Measurements from ENCODE around the gene EEF2K. TPM values are rescaled to one million over a fixed set of nuclear protein-coding genes. Genes with fewer than 3 reads are reported as not detected.
A peak's percentile ranks its signal among the peaks of the same experiment; 100 is the strongest.

EEF2K gene
- total RNA-seq, 1 experiment from 2014 or later = 15.9 TPM

DNA sequence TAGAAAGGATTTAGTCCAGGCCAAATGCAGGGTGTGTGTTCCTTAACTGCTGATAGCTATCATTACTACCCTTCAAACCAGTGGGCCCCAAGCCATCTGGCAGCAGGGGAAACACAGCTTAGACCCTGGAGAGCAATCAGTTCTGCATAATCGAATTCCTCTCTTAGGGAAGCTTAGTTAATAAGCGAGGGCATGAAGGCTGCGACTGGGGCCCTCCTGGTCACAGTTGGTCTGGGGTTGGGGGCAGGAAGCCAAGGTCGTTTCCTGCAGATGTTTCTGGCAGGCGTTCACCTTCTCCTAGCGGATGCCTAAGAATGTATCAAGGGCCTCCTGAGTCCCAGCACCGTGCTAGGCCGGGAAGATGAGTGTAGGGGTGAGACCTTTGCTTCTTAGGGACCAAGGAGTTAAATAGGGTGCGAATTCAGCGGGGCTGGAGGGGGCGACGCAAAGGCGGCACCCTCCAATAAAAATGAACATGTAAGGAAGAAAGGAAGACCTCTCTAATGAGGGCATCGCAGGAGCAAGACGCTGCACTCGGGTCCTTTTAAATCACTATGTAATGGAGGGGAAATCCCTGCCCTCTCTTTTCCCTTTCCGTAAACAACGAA lies 16.5 kb upstream of the EEF2K start:
- DNase-seq (ENCODE audit: unreplicated experiment) = peak; percentile 35
- H3K36me3 Mint-ChIP-seq (ENCODE audit: insufficient read depth, unreplicated experiment) = peaks cover 6% of the 10 kb centered on the region
- H3K4me1 Mint-ChIP-seq (ENCODE audit: insufficient read depth, unreplicated experiment) = peaks cover 31% of the 10 kb centered on the region
- peak overlapping the region; percentile 78 for H3K4me3 Mint-ChIP-seq (ENCODE audit: unreplicated experiment)
- intact Hi-C loops (cut with micrococcal nuclease) = loop anchor here (2.0 kb wide), 1 partner anchor 113 kb away; no protein-coding TSS in a partner anchor
- ChIA-PET POLR2A (interaction anchor here (0.6 to 5.7 kb wide), 17 partner anchors 11 to 239 kb away, joined by 3 to 82 read pairs (median 5); partner anchors contain the start of genes EEF2K, MOSMO, POLR3E and UQCRC2), CTCF (interaction anchor here (0.6 to 8.7 kb wide), 34 partner anchors 10 to 492 kb away, joined by 3 to 64 read pairs (median 7); partner anchors contain the start of genes MOSMO, PDZD9, POLR3E and UQCRC2)
- BruUV-seq (replicated peaks) = no TSS peak
- TF ChIP-seq CTCF (IDR thresholded peaks at IDR 0.05; ENCODE audit: unreplicated experiment) = no peak
- H3K9me3 Mint-ChIP-seq (ENCODE audit: unreplicated experiment) = no peaks in the 10 kb centered on the region
- peak overlapping the region; percentile 95 for H3K27ac Mint-ChIP-seq (ENCODE audit: low read depth, unreplicated experiment)
- no peaks in the 10 kb centered on the region for H3K27me3 Mint-ChIP-seq (ENCODE audit: insufficient read depth, unreplicated experiment)

DNA sequence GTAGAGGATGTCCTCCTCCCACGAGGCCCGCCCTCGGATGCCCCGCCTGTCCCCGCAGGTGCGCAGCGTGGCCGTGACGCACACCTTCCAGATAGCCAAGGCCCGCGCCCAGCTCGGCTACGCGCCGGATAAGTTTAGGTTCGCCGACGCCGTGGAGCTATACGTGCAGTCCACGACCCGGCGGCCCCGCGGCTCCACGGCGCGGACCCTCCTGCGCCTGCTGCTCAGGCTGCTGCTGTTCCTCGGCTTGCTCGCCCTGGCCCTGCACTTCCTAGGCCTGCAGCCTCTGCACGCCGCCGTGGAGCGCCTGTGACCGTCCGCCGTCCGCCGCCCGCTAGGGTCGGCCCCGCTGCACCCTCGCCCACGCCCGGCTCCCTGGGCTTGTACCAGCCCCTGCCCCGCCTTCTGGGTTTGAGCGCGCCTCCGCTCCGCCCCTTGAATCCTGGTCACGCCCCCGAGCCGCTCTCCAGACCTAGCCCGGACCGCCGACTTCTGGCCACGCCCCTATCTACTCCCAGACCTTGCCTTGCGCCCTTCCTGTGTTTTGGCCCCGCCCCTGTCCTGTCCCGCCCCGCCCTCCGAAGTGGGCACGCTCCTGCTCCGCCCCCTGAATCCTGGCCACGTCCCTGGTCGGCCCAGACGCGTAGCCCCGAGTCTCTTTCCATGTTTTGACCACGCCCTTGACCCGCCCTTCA lies 15.8 kb upstream of the EEF2K start:
- intact Hi-C loops (cut with micrococcal nuclease) = no loop called here
- H3K4me3 Mint-ChIP-seq (ENCODE audit: unreplicated experiment) = peak overlapping the region; percentile 78
- no TSS peak for BruUV-seq (replicated peaks)
- H3K27ac Mint-ChIP-seq (ENCODE audit: low read depth, unreplicated experiment) = peak overlapping the region; percentile 95
- ChIA-PET POLR2A (interaction anchor here (0.6 to 5.7 kb wide), 15 partner anchors 10 to 239 kb away, joined by 3 to 82 read pairs (median 9); partner anchors contain the start of genes EEF2K, MOSMO, POLR3E and UQCRC2), CTCF (interaction anchor here (1.1 to 8.7 kb wide), 10 partner anchors 13 to 190 kb away, joined by 3 to 64 read pairs (median 12); partner anchors contain the start of genes MOSMO, PDZD9 and POLR3E)
- H3K9me3 Mint-ChIP-seq (ENCODE audit: unreplicated experiment) = no peaks in the 10 kb centered on the region
- TF ChIP-seq CTCF (IDR thresholded peaks at IDR 0.05; ENCODE audit: unreplicated experiment) = no peak
- H3K4me1 Mint-ChIP-seq (ENCODE audit: insufficient read depth, unreplicated experiment) = peaks cover 34% of the 10 kb centered on the region
- peaks cover 11% of the 10 kb centered on the region for H3K36me3 Mint-ChIP-seq (ENCODE audit: insufficient read depth, unreplicated experiment)
- peak; percentile 99 for DNase-seq (ENCODE audit: unreplicated experiment)
- no peaks in the 10 kb centered on the region for H3K27me3 Mint-ChIP-seq (ENCODE audit: insufficient read depth, unreplicated experiment)

DNA sequence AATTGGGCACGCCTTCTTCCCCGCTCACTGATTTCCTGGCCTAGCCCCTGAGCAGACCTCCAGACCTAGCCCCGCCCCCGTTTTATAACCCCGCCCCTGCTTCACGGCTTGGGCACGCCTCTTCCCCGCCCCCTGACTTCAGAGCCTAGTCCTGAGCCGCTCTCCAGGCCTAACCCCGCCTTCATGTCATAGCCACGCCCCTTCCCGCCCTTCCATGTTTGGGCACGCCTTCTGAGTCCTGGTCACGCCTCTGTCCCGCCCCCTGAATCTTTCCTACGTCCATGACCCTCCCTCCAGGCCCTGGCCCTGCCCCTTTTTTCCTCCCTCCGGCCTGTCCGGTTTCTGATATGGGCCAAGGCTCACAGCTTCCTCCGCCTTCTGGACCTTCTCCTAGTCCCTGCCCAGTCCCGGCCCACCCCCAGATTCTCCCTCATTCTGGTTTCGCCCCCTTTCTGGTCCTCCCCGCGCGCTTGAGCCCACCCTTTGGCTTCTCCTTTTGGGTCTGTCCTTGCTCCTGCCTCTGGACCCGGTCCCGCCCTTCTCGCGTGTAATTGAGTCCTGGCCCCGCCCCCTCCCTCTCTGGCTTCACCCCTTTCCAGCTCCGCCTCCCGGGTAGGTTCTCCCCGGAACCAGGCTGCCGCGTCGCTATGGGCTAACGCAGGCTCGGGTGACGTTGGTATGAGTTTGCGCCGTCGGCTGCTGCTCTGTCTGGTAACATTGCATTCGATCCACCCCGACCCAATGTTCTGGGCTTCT lies 15.1 kb upstream of the EEF2K start:
- ChIA-PET POLR2A (interaction anchor here (0.6 to 5.7 kb wide), 21 partner anchors 10 to 890 kb away, joined by 3 to 82 read pairs (median 7); partner anchors contain the start of genes EEF2K, MOSMO, POLR3E and UQCRC2), CTCF (interaction anchor here (0.7 to 8.7 kb wide), 6 partner anchors 10 to 1028 kb away, joined by 3 to 64 read pairs (median 4); partner anchors contain the start of gene POLR3E)
- no peak for TF ChIP-seq CTCF (IDR thresholded peaks at IDR 0.05; ENCODE audit: unreplicated experiment)
- no peaks in the 10 kb centered on the region for H3K9me3 Mint-ChIP-seq (ENCODE audit: unreplicated experiment)
- H3K27ac Mint-ChIP-seq (ENCODE audit: low read depth, unreplicated experiment) = peak overlapping the region; percentile 95
- BruUV-seq (replicated peaks) = no TSS peak
- no peaks in the 10 kb centered on the region for H3K27me3 Mint-ChIP-seq (ENCODE audit: insufficient read depth, unreplicated experiment)
- DNase-seq (ENCODE audit: unreplicated experiment) = peak; percentile 99
- peak overlapping the region; percentile 78 for H3K4me3 Mint-ChIP-seq (ENCODE audit: unreplicated experiment)
- intact Hi-C loops (cut with micrococcal nuclease) = loop anchor here (1.0 kb wide), 1 partner anchor 106 kb away; the partner anchor contains the start of gene POLR3E
- H3K4me1 Mint-ChIP-seq (ENCODE audit: insufficient read depth, unreplicated experiment) = peaks cover 34% of the 10 kb centered on the region
- peaks cover 18% of the 10 kb centered on the region for H3K36me3 Mint-ChIP-seq (ENCODE audit: insufficient read depth, unreplicated experiment)

Data from MCF 10A (cell line).